HCT116 (cell line): ENCODE data around the gene YY1. TPM values are rescaled to one million over a fixed set of nuclear protein-coding genes. Genes with fewer than 3 reads are reported as not detected.
A peak's percentile ranks its signal among the peaks of the same experiment; 100 is the strongest.

Experiments used
- ATAC-seq: fragments of 200-7000 bp; cut with Tn5 transposase; 2 replicates; pipeline ENCODE4 v1.9.1; 2020; ENCODE audit warnings: mild to moderate bottlenecking, moderate library complexity
- BruUV-seq: library from RNA; stranded (reverse); fragments of 400-500 nt; replicated peaks from 2 replicates; lab custom pipeline; 2021; lab: Mats Ljungman, UMichigan
- CTCF ChIA-PET: fragments of 300-600 bp; sonication (Branson Sonifier 250); formaldehyde crosslinking; loops from one replicate; lab custom pipeline; 2021; ENCODE audit warnings: antibody characterized with exemption; lab: Charles Lee
- POLR2A ChIA-PET: fragments of 300-600, 350-600 bp; sonication (Branson Sonifier 250); formaldehyde crosslinking; loops from one replicate; lab custom pipeline; 2021; ENCODE audit warnings: antibody characterized with exemption; lab: Charles Lee
- RAD21 ChIA-PET, 2 experiments: fragments of 300-600 bp; sonication (Branson Sonifier 250); formaldehyde crosslinking; loops; one replicate each; lab custom pipeline; 2023; ENCODE audit warnings: low total read pairs in 2 of 2; ENCODE audit not compliant: uncharacterized antibody in 2 of 2, unreplicated experiment in 2 of 2, low non-redundant PET in 1 of 2; lab: Charles Lee
- DNase-seq: peaks from one replicate; pipeline ENCODE4 v3.0.0-alpha.2; 2010; ENCODE audit warnings: low read depth, low spot score
- H2AFZ ChIP-seq: fragments of 200-600 bp; shearing (Covaris generic), sonication (generic); 2 replicates; pipeline ENCODE4 v1.6.1; 2017; ENCODE audit warnings: low read depth, mixed run types, mixed read lengths, antibody characterized with exemption, low read length; ENCODE audit not compliant: poor library complexity, severe bottlenecking
- H3K27ac ChIP-seq: 2 replicates; pipeline ENCODE4 v1.5.1; 2012; ENCODE audit warnings: low read depth, low read length
- H3K27me3 ChIP-seq: fragments of 200-600 bp; sonication (generic); 2 replicates; pipeline ENCODE4 v1.6.1; 2016; ENCODE audit warnings: mixed run types, low read length, mixed read lengths; ENCODE audit not compliant: insufficient read depth
- H3K36me3 ChIP-seq, 2 experiments: fragments of 200-500 bp in 1 of 2; fragments of 200-600 bp in 1 of 2; sonication (Bioruptor generic) in 1 of 2; sonication (generic) in 1 of 2; 2 replicates each; pipeline versions ENCODE4 v1.5.1 to v1.6.1; 2014 to 2016; ENCODE audit warnings: low read length in 2 of 2, inconsistent platforms in 1 of 2, mixed read lengths in 1 of 2, mixed run types in 1 of 2; ENCODE audit not compliant: insufficient read depth in 2 of 2, control insufficient read depth in 1 of 2
- H3K4me1 ChIP-seq, 2 experiments: fragments of 200-600 bp in 1 of 2; sonication (generic) in 1 of 2; 2 replicates each; pipeline versions ENCODE4 v1.5.1 to v1.6.1; 2012 to 2017; ENCODE audit warnings: low read length in 2 of 2, inconsistent platforms in 1 of 2, mild to moderate bottlenecking in 1 of 2, mixed read lengths in 1 of 2, mixed run types in 1 of 2, moderate library complexity in 1 of 2; ENCODE audit not compliant: insufficient read depth in 2 of 2, control insufficient read depth in 1 of 2
- H3K4me2 ChIP-seq: fragments of 200-600 bp; sonication (generic); 2 replicates; pipeline ENCODE4 v1.6.1; 2017; ENCODE audit warnings: mixed run types, low read length, mixed read lengths
- H3K4me3 ChIP-seq, 2 experiments: fragments of 200-600 bp in 1 of 2; sonication (generic) in 1 of 2; replicated peaks in 1 of 2; 2 replicates each; pipeline ENCODE4 v1.5.1; 2011 to 2016; ENCODE audit warnings: low read length in 2 of 2, control low read depth in 1 of 2, low read depth in 1 of 2, mild to moderate bottlenecking in 1 of 2, mixed read lengths in 1 of 2, mixed run types in 1 of 2
- H3K79me2 ChIP-seq: fragments of 200-600 bp; sonication (generic); 2 replicates; pipeline ENCODE4 v1.6.1; 2017; ENCODE audit warnings: mild to moderate bottlenecking, mixed run types, low read length, moderate library complexity, mixed read lengths; ENCODE audit not compliant: insufficient read depth
- H3K9ac ChIP-seq: fragments of 200-600 bp; sonication (generic); 2 replicates; pipeline ENCODE4 v1.6.1; 2016; ENCODE audit warnings: low read length, mixed read lengths
- H3K9me2 ChIP-seq: fragments of 200-600 bp; sonication (generic), shearing (Covaris generic); 2 replicates; pipeline ENCODE4 v1.6.1; 2017; ENCODE audit warnings: mixed run types, mild to moderate bottlenecking, moderate library complexity; ENCODE audit not compliant: insufficient read depth
- H3K9me3 ChIP-seq, 2 experiments: fragments of 200-500 bp in 1 of 2; fragments of 200-600 bp in 1 of 2; sonication (Bioruptor generic) in 1 of 2; sonication (generic) in 1 of 2; 2 replicates each; pipeline ENCODE4 v1.6.1; 2014 to 2017; ENCODE audit warnings: low read length in 2 of 2, mixed read lengths in 2 of 2, inconsistent platforms in 1 of 2, low read depth in 1 of 2, mild to moderate bottlenecking in 1 of 2, mixed run types in 1 of 2, moderate library complexity in 1 of 2; ENCODE audit not compliant: control insufficient read depth in 1 of 2, insufficient read depth in 1 of 2
- H4K20me1 ChIP-seq: fragments of 200-600 bp; sonication (generic), shearing (Covaris generic); 2 replicates; pipeline ENCODE4 v1.6.1; 2017; ENCODE audit warnings: mixed run types, mild to moderate bottlenecking, moderate library complexity; ENCODE audit not compliant: insufficient read depth
- CEBPB ChIP-seq: IDR thresholded peaks from 2 replicates; pipeline ENCODE4 v1.6.1; 2012; ENCODE audit warnings: low read depth
- EGR1 ChIP-seq: IDR thresholded peaks from 2 replicates; pipeline ENCODE4 v1.6.1; 2012; ENCODE audit warnings: low read depth
- EZH2 ChIP-seq: fragments of 200-600 bp; sonication (generic); IDR thresholded peaks from 2 replicates; pipeline ENCODE4 v1.6.1; 2017; ENCODE audit warnings: antibody characterized with exemption, mixed run types
- MAX ChIP-seq: IDR thresholded peaks from 2 replicates; pipeline ENCODE4 v1.6.1; 2012
- RAD21 ChIP-seq: IDR thresholded peaks from 2 replicates; pipeline ENCODE4 v1.6.1; 2012; ENCODE audit warnings: low read depth, mild to moderate bottlenecking
- REST ChIP-seq: IDR thresholded peaks from 2 replicates; pipeline ENCODE4 v1.6.1; 2012; ENCODE audit warnings: low read depth
- ZNF274 ChIP-seq: fragments of 200-500 bp; sonication (Bioruptor generic); IDR thresholded peaks from 2 replicates; pipeline ENCODE4 v1.6.1; 2014; ENCODE audit warnings: mild to moderate bottlenecking, low read depth, low read length, inconsistent platforms
- intact Hi-C: fragments of 100-400 bp; cut with micrococcal nuclease; formaldehyde crosslinking; loops from 2 replicates; pipeline ENCODE4 v1.10.0; 2022
- total RNA-seq: library from RNA; stranded (reverse); gene quantifications from one replicate; pipeline ENCODE4 v1.2.1, GENCODE V29; 2021; ENCODE audit not compliant: unreplicated experiment

The YY1 gene
- total RNA-seq, 1 experiment from 2014 or later: 111 TPM

- BruUV-seq: no TSS peak
- H3K4me2 ChIP-seq: peak overlapping the region; percentile 91
- RAD21 ChIA-PET: no interaction called here
- H3K9me3 ChIP-seq: no peaks in the 10 kb centered on the region
- H3K79me2 ChIP-seq: no peaks in the 10 kb centered on the region; the same call in 1 of the 2 replicates
- H3K9me2 ChIP-seq: no peaks in the 10 kb centered on the region
- CTCF ChIA-PET: interaction anchor here (1.0 to 1.8 kb wide), 4 partner anchors 9 to 61 kb away, joined by 4 to 23 read pairs (median 4); no protein-coding TSS in a partner anchor
- intact Hi-C loops: no loop called here
- ATAC-seq (no peak), DNase-seq (no peak)
- H3K27me3 ChIP-seq: no peaks in the 10 kb centered on the region
- TF ChIP-seq RAD21: no peak
- no peak for TF ChIP-seq ZNF274
- no peak for TF ChIP-seq CEBPB
- no peak for TF ChIP-seq REST
- peak; percentile 77 for TF ChIP-seq EGR1
- no peak for TF ChIP-seq EZH2
- TF ChIP-seq MAX: 0 out of 2 replicates have a peak, but pooled peaks have one; percentile 53
- POLR2A ChIA-PET: interaction anchor here (0.8 to 2.0 kb wide), 4 partner anchors 9 to 22 kb away, joined by 4 to 17 read pairs (median 6); no protein-coding TSS in a partner anchor
- no peaks in the 10 kb centered on the region for H3K36me3 ChIP-seq
- H2AFZ ChIP-seq: no peak overlapping the region
- peaks cover 20 to 34% of the 10 kb centered on the region in 2 experiments for H3K4me1 ChIP-seq
- peak overlapping the region; percentile 97 for H3K9ac ChIP-seq
- peak overlapping the region; percentile 68 for H3K27ac ChIP-seq
- H4K20me1 ChIP-seq: no peaks in the 10 kb centered on the region
- peak overlapping the region in 1 of 2 experiments; percentile 84; a peak in 2 of 4 replicates for H3K4me3 ChIP-seq
These were observed 23.5 kb upstream of the YY1 start for GRCh38 chr14:100215330-100215885.
